NCI-H748 (cell line): ENCODE measurements around the gene LETM1.
"Not testable (repeated sequence)": the region's sequence is repeated elsewhere in the genome, so short reads cannot be mapped to it uniquely, and the experiment has no call there.

Experiments used
- DNase-seq: peaks from one replicate; lab custom pipeline; 2025; ENCODE audit not compliant: unreplicated experiment; lab: John Stamatoyannopoulos, UW

The LETM1 gene

DNA sequence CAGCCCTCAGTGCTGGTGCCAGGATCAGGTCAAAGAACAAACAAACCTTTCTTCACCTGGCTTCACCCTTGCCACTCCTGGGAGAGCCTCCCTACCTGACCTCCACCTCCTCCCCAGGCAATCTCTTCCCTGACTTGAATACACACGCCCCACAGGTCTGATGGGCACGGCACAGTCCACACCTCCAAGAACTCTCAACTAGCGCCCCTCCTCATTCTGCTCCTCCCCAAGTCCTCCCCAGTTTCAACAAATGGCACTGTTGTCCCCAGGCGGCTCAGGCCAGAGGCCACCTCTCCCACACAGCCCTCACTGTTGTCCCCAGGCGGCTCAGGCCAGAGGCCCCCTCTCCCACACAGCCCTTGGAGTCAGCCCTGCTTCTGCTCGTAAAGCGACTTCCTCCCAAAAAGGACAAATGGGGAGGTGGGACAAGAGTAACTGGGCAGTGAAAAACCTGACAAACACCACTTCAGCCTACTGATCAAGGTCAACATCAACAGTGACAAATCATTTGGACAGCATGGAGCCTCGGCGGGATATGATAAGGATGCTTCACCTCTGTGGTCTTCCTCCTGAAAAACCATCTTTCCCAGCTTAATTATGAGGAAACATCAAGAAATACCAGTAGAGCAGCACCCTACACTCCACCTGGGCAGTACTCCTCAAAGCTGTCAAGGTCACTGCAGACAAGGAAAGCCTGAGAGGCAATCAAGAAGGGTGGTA is 2.9 kb downstream of the LETM1 start:
- no peak for DNase-seq

DNA sequence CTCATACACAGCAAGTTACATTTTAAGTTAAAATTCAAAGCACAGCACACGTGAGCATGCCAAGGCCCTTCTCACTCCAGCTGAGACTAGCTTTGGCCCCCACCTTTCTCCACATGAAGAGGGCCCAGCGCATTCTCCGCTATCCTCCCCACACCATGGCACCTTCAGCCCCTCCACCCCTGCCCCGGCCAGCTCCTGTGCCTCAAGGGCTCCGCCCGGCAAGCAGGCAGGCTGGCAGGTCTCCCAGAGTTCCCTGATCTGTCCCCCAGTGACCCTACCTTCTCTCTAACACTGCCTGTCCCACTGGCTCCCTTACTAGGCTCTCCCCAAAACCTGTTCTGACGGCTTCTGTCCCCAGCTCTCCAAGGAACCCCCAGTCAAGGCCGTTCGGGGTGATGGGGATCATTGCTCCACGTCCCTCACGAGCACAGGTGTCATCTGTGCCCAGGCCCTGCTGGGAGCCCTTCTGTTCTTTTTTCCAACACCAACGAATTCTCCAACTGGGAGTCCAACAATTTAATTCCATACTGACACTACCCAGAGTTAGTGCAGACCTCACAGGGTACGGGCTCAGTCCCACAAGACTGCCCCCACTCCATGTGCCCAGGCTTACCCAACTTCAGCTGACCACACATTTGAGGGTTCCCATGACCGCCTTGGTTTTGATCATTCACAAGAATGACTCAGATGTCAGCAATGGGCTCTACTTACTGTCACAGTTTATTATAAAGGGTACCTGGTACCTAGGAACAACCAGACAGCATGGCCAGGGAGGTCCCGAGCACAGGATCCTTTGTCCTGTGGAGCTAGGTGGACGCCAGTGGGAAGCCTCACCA is 4.2 kb downstream of the LETM1 start:
- DNase-seq: no peak

DNA sequence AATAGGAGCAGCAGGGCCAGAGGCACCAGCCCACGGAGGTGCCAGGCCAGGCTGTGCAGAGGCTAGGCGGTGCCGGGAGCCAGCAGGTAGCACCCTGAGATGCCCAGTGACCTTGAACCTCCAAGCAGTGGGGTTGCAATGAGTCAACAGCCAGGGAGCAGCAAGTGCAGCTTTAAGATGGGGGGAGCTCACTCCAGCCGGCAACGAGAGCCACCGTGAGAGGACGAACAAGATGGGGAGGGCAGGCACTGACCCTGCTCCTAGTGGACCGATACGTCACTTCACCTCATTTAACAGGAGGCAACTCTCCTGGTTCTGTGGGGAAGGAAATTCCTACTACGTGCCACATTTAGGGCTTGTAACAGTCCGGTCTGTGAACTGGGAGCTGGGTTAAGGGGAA is 4.8 kb downstream of the LETM1 start:
- no peak for DNase-seq

DNA sequence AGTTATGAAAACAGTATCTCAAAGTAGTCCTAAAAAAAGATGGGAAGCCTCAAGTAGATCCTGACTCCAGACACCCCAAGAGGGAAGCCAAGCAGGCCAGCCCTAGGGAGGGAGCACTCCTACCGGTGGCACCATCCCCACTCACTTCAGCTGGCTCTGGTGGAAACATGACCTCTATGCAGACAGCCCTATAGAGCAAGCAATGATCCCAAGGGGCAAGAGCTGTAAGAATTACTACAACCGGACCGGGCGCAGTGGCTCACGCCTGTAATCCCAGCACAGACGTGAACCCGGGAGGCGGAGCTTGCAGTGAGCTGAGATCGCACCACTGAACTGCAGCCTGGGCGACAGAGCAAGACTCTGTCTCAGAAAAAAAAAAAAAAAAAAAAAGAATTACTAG is 5.7 kb downstream of the LETM1 start:
- no peak for DNase-seq

DNA sequence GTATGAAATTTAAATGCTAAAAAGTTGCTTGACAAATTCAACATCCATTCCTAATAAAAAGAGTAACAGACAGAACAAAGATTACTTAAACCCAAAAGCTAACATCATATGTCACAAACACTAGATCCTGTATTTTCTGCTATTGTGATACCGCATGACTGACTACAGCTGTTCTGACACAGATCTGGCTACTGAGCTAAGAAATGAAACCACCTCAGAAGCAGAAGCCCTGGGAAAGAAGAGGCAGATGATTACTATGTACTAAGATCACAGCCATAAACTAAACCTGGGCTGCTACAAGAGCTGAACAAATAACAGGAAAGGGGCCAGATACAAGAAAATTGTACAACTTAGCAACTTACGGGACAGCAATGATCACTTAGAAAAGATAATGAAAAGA is 9.4 kb downstream of the LETM1 start:
- no peak for DNase-seq

DNA sequence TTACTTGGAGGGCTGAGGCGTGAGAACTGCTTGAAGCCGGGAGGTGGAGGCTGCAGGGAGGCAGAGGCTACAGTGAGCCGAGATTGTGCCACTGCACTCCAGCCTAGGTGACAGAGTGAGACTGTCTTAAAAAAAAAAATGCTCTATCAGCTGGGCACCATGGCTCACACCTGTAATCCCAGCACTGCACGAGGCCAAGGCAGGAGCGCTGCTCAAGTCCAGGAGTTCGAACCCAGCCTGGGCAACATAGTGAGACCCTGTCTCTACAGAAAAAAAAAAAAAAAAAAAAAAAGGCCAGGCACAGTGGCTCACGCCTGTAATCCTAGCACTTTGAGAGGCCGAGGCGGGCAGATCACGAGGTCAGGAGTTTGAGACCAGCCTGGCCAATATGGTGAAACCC is 11.3 kb downstream of the LETM1 start:
- not testable (repeated sequence) for DNase-seq

DNA sequence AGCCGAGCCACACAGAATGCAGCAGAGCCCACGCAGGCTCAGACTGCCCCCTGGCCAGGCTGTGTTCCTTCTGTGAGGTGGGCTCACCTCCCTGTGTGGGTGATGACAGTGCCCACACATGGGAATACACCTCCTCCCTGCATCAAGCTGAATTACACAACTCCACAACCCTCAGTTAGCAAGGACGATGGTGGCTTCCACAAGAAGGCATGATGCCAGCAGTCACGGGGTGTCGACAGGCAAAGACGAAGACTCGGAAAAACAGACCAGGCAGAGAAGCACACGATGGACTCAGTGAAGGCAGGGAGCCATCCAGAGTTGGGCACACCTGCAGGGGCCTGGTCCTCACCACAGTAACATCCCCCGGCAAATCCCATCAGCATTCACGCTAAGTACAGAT is 12.1 kb downstream of the LETM1 start:
- DNase-seq: no peak

DNA sequence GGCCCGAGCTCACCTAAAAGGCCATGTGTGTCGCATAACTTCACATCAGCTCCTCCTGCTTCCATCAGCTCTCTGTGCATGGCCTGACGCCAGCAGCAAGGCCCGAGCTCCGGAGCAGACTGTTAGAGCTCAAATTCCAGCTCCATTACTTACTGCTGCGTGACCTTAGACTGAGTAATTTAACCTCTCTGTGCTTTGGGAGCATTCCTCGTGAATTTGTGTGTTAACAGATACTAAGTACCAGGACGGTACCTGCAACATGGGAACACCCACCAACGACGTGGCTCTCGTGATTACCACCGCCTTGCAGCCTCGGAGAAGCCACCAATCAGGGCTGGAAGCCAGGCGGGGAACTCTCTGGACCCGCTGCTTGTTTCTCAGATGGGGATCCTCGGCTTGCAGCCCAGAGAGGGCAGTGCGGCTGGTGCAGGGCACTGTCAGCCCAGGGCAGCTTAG is 12.9 kb downstream of the LETM1 start:
- no peak for DNase-seq

DNA sequence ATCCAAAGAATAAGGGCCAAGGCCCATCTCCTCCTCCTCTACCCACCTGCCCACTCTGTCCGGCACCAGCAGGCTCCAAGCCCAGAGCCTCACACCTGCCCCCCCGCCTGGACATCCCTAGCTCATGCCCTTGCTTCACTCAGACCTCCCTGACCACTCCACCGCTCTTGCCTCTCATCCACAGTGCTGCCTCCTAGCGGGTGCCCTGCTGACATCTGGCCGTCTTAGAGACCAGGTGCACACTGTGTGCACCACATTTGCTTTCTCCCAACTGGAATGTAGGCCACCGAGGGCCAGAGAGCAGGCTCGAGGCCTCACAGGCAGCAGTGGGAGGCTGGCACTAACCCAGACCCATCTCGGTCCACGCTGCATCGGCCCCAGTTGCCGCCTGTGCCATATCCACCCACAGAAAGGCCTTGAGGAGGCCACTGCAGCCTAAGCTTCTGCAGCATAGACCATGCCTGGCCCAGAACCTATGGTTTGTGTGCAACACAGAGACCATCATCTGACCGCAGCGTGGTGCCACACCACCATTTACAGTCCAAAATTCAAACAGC is 13.5 kb downstream of the LETM1 start:
- DNase-seq: no peak

DNA sequence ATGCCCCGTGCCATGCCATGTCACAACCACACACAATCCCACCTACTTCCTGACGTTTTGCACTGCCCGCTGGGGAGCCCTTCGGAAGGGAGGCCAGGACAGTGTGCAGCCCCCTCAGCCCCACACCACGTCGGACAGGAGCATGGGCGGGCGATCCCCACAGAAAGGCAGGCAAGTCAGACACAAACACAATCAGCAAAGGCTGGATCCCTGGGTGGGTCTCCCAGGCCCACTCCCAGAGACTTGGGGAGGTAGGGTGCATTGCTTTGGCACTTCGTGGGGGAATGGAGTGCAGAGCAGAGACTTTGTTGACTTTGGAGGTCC is 14.1 kb downstream of the LETM1 start:
- DNase-seq: no peak

DNA sequence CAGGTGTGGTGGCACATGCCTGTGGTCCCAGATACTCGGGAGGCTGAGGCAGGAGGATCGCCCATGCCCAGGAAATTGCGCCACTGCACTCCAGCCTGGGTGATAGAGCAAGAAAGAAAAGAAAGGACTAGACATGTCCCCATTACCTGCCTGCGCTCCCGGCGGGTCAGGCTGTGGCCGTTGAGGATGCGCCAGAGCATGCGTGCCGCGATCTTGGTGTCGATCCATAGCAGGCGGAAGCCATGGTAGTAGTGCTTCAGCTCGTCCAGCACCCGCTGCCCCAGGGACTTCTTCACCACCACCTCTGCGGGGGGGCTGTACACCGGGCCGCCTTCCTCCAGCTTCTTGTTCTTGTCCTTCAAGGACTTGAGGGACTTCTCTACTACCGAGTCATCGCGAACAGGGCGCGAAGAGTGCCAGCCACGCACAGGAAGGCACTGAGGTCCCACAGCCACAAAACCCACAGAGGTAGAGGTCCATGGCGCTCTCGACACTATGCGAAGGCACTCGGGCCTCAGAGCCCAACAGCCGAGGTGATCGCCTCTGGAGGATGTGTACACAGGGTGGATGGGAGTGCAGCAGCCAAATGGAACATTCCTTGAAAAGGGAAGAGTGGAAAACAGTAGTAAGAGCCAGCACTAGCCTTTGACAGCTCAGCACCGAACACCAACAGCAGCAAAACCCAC is 14.6 kb downstream of the LETM1 start:
- DNase-seq: no peak

DNA sequence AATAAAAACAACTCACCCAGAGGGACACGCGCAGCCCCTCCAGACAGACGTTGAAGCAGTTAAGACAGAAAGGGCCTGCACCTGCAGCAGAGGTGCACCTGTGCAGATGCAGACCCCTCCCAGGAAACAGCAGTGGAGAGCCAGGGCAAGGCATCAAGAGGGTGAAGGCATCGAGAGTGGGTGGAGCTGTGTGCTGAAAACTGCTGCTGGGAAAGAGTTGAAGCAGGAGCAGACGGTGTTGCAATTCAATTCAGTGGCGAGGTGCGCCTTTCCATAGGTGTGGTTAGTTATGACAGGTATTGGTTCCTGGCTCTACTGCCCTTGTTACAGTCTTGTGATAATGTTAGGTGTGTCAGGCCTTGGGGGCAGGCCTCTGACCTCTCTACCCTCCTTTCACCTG is 16.7 kb downstream of the LETM1 start:
- DNase-seq: no peak

DNA sequence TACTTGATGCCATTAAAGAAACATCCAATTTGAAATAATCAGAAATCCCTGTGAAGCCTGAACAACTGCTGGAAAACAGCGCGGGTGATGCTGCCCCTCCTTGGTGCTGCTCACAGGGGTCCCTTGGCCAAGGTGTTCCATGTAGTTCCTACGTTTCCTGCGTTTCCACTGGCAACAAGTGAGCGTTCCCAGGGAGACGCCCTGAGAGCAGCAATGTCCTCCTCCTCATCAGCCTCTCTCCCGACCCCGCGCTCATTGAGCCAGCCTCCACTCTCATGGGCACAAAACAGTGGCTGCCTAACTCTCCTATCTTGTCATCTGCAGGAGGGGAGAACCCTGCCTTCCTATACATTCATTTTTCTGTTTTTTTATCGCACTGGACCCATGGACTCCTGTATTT is 18.9 kb downstream of the LETM1 start:
- no peak for DNase-seq

DNA sequence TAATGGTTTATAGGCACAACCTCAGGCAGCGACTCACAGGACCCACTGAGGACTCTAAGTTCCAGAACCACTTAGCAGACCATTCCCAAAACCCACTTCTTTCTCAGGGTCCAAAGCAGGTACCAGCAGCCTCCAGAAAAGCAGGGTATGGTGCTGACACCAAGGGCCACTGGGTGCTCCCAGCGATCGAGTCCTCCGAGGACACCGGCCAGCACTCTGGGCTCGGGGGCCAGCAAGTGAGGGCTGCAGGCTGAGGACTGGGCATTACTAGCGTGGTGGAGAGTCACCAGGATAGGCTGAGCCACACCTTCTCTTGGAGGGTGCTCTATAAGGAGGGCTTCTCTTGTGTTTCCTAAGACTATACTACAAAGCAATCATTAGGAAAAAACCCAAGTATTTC is 19.3 kb downstream of the LETM1 start:
- no peak for DNase-seq

DNA sequence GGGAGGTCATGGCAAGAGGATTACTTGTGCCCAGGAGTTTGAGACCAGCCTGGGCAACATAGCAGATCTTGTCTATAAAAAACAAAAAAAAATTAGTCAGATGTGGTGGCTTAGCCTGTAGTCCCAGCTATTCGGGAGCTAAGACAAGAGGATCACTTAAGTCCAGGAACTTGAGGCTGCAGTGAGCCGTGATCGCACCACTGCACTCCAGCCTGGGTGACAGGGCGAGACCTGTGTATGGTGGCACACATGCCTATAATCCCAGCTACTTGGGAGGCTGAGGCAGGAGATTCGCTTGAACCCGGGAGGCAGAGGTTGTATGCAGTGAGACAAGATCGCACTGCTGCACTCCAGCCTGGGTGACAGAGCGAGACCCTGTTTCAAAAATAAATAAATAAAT is 20.1 kb downstream of the LETM1 start:
- DNase-seq: not testable (repeated sequence)

DNA sequence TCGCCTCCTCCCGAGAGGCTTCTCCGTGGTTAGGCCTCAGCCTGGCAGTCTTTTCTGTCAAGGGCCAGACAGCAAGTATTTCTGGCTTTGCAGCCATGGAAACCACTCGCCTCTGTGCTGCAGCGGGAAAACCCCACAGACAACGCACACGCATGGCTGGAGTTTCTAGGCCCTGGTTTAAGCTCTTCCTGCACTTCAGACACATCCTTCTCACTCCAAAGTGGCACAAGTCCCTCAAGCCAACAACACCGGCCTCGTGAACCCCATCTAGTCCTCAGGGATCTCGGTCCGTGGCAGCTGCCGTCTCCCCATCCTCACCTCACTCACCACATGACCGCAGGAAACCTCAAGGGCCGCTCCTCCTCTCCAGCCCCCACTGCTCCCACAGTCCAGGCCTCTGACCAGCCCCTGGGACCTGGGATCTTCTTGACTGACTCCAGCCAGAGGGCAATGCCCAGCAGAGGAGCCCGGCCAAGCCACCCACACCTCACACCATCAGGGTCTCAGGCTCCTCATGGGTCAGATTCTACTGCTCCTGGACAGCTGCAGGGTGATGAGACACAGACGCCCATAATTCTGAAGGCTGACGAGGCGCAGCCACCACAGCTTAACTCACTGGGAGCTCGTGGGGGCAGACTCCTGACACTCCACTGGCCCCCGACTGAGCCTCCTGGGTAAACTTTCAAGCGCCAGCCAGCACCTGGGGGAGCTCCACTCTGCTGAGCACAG is 21.7 kb downstream of the LETM1 start:
- no peak for DNase-seq

DNA sequence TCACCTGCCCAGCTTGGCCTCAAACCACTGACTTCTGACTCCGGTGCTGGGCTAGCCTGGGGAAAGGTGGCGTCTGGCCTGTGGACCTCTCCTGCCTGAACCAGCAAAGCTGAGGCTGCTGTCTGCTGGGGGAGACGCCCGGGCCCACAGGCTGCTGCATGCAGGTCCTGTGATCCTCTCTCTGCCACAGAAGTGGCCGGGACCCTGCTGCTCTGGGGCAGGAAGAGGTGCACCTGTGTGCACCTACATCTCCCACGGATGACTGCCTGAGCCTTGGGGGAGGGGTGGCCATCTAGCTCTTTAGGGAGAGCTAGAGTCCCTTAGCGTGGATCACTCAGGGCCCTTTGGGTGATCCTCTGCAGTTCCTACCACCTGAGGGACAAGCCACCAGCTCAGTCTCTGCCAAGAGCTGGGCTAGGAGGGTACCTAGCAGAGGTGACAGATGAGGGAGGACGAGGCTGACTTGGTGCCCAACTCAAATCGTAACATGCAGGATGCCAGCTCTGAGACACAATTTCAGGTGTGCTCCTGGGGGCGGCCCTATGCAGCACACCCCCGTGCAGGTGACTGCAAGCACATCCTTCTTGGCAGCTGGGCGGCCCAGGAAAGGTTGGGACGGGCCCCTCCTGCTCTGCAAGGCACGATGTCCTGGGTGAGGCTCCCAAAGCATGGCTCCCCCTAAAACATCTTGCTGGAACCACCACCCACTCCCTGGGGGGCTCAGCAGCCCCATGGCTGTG is 22.5 kb downstream of the LETM1 start:
- DNase-seq: no peak

DNA sequence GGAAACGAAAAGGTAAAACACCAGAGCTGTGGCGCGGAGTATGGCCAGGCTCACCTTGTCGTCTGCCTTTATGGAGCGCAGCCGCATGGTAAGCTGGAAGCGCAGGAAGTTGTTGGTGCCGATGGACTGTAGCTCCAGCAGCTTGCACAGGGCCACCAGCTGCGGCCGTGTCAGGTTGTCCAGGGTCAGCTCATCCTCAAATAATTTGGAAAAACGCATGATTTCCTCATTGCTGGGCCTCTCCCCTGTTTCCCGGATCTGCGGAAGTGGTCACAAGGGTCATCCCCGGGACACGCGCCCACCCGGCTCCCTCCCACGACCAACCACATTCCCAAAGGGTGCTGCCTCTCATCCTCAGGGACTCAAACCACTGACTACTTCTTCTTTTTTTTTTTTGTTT is 23.3 kb downstream of the LETM1 start:
- no peak for DNase-seq

DNA sequence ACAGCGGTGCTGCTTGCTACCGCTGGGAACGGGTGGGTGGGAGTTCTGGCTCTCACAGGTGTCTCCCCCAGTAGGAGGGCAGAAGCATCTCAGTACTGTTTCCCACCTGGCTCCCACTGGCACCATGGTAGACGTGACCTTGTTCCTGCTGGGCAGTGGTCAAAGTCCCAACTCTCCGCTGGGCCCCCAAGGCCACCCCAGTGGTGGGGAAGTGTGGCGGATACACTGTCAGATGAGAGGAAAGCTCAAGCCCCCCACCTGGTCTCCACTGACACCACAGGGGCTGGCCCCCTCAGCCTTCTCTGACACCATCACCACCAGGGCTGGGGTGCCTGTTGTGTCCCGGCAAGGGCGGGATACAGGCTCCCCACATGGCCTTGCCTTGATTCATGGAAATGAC is 24.6 kb downstream of the LETM1 start:
- no peak for DNase-seq

DNA sequence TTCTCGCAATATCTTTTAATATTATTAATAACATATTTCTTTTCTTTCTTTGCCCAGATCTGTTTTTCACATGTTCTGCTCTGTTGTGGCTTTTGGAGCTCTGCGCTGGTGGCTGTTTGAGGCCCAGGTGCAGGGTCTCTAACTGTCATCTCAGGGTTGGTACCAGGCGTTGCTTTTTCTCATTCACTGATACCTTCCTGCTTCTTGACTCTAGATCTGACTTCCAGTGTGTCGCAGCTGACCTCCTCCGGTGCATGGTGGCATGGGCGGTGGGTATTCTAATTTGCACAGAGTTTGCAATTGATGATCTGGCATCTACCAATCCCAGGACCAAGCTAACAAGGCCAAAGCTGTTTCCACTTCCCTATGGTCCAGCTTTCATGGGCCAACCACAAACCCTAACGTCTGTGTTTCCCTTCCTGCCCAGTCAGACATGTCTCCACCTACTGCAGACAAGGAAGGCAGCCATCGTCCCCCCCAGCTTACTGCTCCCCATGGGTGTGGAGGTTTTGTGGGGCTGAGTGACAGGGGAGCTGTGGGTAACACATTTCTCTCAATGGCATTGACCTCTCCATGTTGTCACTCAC is 25.2 kb downstream of the LETM1 start:
- DNase-seq: no peak
